ENCODE results near the gene GBE1.

Gene GBE1

DNA sequence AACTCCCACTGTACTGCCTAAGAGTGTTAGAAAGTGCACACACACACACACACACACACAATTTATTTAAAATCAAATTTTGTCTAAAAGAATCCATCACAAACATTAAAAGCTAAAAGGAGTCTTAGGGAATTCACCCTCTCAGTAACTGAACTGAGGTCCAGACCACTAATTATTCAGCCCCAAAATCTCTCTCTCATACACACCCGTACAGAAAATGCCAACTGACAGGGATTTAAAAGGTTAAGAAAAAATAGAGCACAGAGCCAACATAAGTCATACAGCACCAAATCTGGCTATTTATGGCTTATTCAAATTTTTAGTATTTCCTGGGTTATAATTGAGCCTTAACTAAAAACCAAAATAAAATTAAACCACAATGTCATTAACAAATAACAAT lies 20.7 kb downstream of the GBE1 start:
- no peak overlapping the region for H3K4me3 Mint-ChIP-seq
- no peak overlapping the region for H3K27ac Mint-ChIP-seq
- H3K4me1 Mint-ChIP-seq (ENCODE audit: low read depth), result peaks cover 22% of the 10 kb centered on the region
- peaks cover 22% of the 10 kb centered on the region for H3K36me3 Mint-ChIP-seq (ENCODE audit: low read depth)
- H3K9me3 Mint-ChIP-seq, result no peaks in the 10 kb centered on the region
- H3K27me3 Mint-ChIP-seq, result no peaks in the 10 kb centered on the region

- Mint-ChIP-seq H3K27ac (no peak overlapping the region), H3K4me1 (ENCODE audit: low read depth) (peaks cover 11% of the 10 kb centered on the region), H3K9me3 (no peaks in the 10 kb centered on the region), H3K36me3 (ENCODE audit: low read depth) (peaks cover 14% of the 10 kb centered on the region), H3K4me3 (no peak overlapping the region), H3K27me3 (no peaks in the 10 kb centered on the region)
These were observed 26.1 kb downstream of the GBE1 start for GRCh38 chr3:81735334-81735733.

DNA sequence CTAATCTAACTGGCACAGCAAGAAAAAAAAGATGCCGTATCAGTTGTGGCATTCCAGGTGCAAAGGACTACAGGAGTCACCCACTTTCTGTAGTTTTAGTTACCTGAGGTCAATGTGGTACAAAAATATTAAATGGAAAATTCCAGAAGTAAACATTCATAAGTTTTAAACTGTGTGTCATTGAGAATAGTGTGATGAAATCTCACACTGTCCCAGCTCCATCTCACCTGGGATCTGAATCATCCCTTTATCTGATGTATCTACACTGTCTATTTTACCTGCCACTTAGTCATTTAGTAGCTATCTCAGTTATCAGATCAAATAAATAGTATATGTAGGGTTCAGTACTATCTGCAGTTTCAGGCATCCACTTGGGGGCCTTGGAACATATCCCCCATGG lies 26.7 kb downstream of the GBE1 start:
- Mint-ChIP-seq H3K4me3 (no peak overlapping the region), H3K27ac (no peak overlapping the region), H3K27me3 (no peaks in the 10 kb centered on the region)

GRCh38 chr3:81732642-81733041 lies 28.8 kb downstream of the GBE1 start:
- no peak overlapping the region for H3K4me3 Mint-ChIP-seq
- no peaks in the 10 kb centered on the region for H3K36me3 Mint-ChIP-seq (ENCODE audit: low read depth)
- H3K4me1 Mint-ChIP-seq (ENCODE audit: low read depth), result peaks cover 11% of the 10 kb centered on the region
- H3K9me3 Mint-ChIP-seq, result no peaks in the 10 kb centered on the region
- no peak overlapping the region for H3K27ac Mint-ChIP-seq
- no peaks in the 10 kb centered on the region for H3K27me3 Mint-ChIP-seq

More for the DNA sequence above, 26.7 kb downstream of the GBE1 start:
- H3K36me3 Mint-ChIP-seq (ENCODE audit: low read depth), result peaks cover 14% of the 10 kb centered on the region
- peaks cover 11% of the 10 kb centered on the region for H3K4me1 Mint-ChIP-seq (ENCODE audit: low read depth)
- H3K9me3 Mint-ChIP-seq, result no peaks in the 10 kb centered on the region

GRCh38 chr3:81728766-81729544 lies 32.5 kb downstream of the GBE1 start:
- Mint-ChIP-seq H3K4me3 (no peak overlapping the region), H3K27me3 (no peaks in the 10 kb centered on the region), H3K27ac (no peak overlapping the region), H3K36me3 (ENCODE audit: low read depth) (peaks cover 9% of the 10 kb centered on the region), H3K9me3 (no peaks in the 10 kb centered on the region), H3K4me1 (ENCODE audit: low read depth) (peaks cover 11% of the 10 kb centered on the region)

DNA sequence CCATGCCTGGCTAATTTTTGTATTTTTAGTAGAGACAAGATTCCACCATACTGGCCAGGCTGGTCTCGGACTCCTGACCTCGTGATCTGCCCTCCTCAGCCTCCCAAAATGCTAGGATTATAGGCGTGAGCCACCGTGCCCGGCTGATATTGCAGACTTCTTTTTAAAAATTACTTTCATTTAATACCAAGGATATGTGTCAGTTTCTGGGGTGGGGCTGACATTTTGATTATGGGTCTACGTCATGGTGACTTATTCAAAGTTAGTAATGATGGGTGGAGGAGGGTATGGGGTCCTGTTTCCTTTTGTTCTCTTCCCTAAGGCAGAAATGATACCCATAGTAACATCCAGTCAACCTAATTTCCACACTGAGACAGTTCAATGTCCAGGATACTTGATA lies 34.7 kb downstream of the GBE1 start:
- H3K27ac Mint-ChIP-seq, result no peak overlapping the region
- H3K36me3 Mint-ChIP-seq (ENCODE audit: low read depth), result peaks cover 9% of the 10 kb centered on the region
- H3K9me3 Mint-ChIP-seq, result no peaks in the 10 kb centered on the region
- H3K4me3 Mint-ChIP-seq, result no peak overlapping the region
- H3K4me1 Mint-ChIP-seq (ENCODE audit: low read depth), result peaks cover 16% of the 10 kb centered on the region
- H3K27me3 Mint-ChIP-seq, result no peaks in the 10 kb centered on the region

DNA sequence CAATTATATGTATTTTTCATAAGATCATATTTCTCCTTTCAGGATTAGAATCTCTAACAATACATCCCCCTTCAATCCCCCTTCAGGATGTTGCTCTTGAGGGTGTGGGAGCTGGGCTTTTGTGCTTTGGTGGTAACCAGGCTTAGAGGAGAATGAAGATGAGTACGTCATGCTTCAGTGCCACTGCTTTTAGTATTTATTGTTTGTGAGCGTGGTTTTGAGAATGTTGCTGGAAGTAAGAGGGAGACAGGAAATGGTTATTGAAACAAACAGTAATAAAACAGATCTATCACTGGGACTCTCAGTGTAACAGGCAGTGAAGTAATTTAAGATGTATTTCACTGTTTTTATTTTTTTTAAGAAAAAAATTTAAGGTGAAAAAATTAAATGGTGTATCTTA lies 35.3 kb downstream of the GBE1 start:
- no peaks in the 10 kb centered on the region for H3K27me3 Mint-ChIP-seq
- H3K4me3 Mint-ChIP-seq, result no peak overlapping the region
- H3K4me1 Mint-ChIP-seq (ENCODE audit: low read depth), result peaks cover 16% of the 10 kb centered on the region
- no peak overlapping the region for H3K27ac Mint-ChIP-seq
- no peaks in the 10 kb centered on the region for H3K9me3 Mint-ChIP-seq
- H3K36me3 Mint-ChIP-seq (ENCODE audit: low read depth), result peaks cover 9% of the 10 kb centered on the region

GRCh38 chr3:81723732-81724313 lies 37.6 kb downstream of the GBE1 start:
- Mint-ChIP-seq H3K27me3 (no peaks in the 10 kb centered on the region), H3K4me3 (no peak overlapping the region), H3K4me1 (ENCODE audit: low read depth) (peaks cover 16% of the 10 kb centered on the region), H3K9me3 (no peaks in the 10 kb centered on the region), H3K36me3 (ENCODE audit: low read depth) (peaks cover 9% of the 10 kb centered on the region), H3K27ac (no peak overlapping the region)

DNA sequence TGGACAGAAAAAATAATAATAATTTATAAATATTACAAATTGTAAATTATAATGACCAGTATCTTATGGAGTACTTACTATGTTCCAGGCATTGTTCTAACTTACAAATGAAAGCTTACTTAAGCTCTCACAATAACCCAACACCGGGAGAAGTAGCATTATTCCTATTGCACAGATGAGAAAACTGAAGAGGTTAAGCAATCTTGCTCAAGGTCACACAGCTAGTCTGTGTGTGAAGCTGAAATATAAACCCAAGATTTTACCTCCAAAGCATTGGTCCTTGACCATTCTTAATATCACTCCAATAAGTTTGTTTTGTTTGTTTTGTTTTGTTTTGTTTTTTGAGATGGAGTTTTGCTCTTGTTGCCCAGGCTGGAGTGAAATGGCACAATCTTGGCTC lies 43.1 kb downstream of the GBE1 start:
- Mint-ChIP-seq H3K27me3 (no peaks in the 10 kb centered on the region), H3K27ac (no peak overlapping the region), H3K36me3 (ENCODE audit: low read depth) (peaks cover under 1% of the 10 kb centered on the region), H3K4me3 (no peak overlapping the region), H3K9me3 (no peaks in the 10 kb centered on the region), H3K4me1 (ENCODE audit: low read depth) (no peaks in the 10 kb centered on the region)

DNA sequence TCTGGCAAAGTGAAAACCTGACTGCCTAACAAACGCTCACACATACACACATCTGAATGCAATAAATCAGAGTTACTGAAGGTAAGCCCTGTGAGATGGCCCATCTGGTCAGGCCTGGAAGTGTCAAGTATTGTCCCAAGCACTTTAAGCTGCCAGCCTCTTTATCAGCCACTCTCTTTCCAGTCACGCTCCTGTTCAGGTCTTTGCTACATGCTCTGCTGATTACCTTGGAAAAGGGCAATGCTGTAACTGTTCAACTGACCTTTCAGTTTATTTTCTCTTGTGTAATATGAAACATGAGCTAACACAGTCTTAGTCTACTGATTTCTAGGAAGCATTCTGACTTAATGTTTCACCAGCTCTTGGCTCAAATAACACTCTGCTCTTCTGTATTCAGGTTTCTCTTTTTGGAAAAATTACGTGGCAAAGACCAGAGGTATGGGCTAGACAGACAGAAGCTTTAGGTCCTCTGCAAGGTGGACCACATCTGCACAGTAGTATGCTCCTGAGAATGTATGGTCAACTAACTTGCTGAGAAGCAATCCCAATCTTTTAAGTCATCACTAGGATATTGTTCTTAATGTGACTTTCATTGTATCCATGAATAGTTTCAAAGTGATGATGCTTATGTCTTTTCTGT lies 44.5 kb downstream of the GBE1 start:
- H3K4me3 Mint-ChIP-seq, result no peak overlapping the region
- H3K27me3 Mint-ChIP-seq, result no peaks in the 10 kb centered on the region
- peaks cover 5% of the 10 kb centered on the region for H3K9me3 Mint-ChIP-seq
- peaks cover 6% of the 10 kb centered on the region for H3K36me3 Mint-ChIP-seq (ENCODE audit: low read depth)
- H3K4me1 Mint-ChIP-seq (ENCODE audit: low read depth), result no peaks in the 10 kb centered on the region
- no peak overlapping the region for H3K27ac Mint-ChIP-seq

- Mint-ChIP-seq H3K9me3 (peaks cover 5% of the 10 kb centered on the region), H3K4me1 (ENCODE audit: low read depth) (no peaks in the 10 kb centered on the region), H3K4me3 (no peak overlapping the region), H3K27ac (no peak overlapping the region), H3K27me3 (no peaks in the 10 kb centered on the region), H3K36me3 (ENCODE audit: low read depth) (peaks cover 6% of the 10 kb centered on the region)
These were observed 48.4 kb downstream of the GBE1 start for GRCh38 chr3:81713031-81713430.

DNA sequence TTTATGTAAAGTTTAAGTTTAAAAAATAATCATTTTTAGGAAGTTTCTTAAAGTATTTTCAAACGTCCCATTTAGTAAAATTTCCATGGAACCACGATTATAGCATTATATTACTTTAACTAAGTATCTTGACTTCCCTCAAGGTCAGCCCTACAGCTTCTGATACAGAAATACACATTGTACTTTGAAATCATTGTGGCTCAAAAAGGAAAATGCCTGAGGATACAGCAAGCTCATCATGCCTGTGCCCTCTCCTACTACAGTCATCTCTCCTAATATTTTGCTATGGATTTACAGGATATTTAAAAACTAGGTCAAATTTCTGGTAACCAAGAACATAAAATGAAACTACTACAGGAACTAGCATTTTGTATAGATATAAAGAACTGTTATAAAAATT lies 51.8 kb downstream of the GBE1 start:
- Mint-ChIP-seq H3K27ac (no peak overlapping the region), H3K4me3 (no peak overlapping the region), H3K27me3 (no peaks in the 10 kb centered on the region), H3K4me1 (ENCODE audit: low read depth) (no peaks in the 10 kb centered on the region), H3K36me3 (ENCODE audit: low read depth) (peaks cover 6% of the 10 kb centered on the region), H3K9me3 (peaks cover 5% of the 10 kb centered on the region)

GRCh38 chr3:81707996-81708395 lies 53.4 kb downstream of the GBE1 start:
- H3K9me3 Mint-ChIP-seq, result peaks cover 2% of the 10 kb centered on the region
- no peak overlapping the region for H3K27ac Mint-ChIP-seq
- H3K27me3 Mint-ChIP-seq, result no peaks in the 10 kb centered on the region
- H3K4me3 Mint-ChIP-seq, result no peak overlapping the region
- no peaks in the 10 kb centered on the region for H3K4me1 Mint-ChIP-seq (ENCODE audit: low read depth)
- peaks cover 7% of the 10 kb centered on the region for H3K36me3 Mint-ChIP-seq (ENCODE audit: low read depth)

- Mint-ChIP-seq H3K4me1 (ENCODE audit: low read depth) (no peaks in the 10 kb centered on the region), H3K9me3 (no peaks in the 10 kb centered on the region), H3K27me3 (no peaks in the 10 kb centered on the region), H3K4me3 (no peak overlapping the region), H3K27ac (no peak overlapping the region), H3K36me3 (ENCODE audit: low read depth) (peaks cover 19% of the 10 kb centered on the region)
These were observed 59.3 kb downstream of the GBE1 start for GRCh38 chr3:81702126-81702525.

GRCh38 chr3:81699536-81700320 lies 61.7 kb downstream of the GBE1 start:
- Mint-ChIP-seq H3K27me3 (no peaks in the 10 kb centered on the region), H3K27ac (no peak overlapping the region), H3K9me3 (no peaks in the 10 kb centered on the region), H3K36me3 (ENCODE audit: low read depth) (peaks cover 25% of the 10 kb centered on the region), H3K4me1 (ENCODE audit: low read depth) (no peaks in the 10 kb centered on the region), H3K4me3 (no peak overlapping the region)
